Activated B cell treated with CpG ODN at 0.5 μM for 24 hours (primary cell): ENCODE data around the gene AK3. TPM values are rescaled to one million over a fixed set of nuclear protein-coding genes. Genes with fewer than 3 reads are reported as not detected.

Experiments used
- ATAC-seq: fragments of 200-7000 bp; cut with Tn5 transposase; one replicate; pipeline ENCODE4 v1.10.0; 2021; ENCODE audit warnings: low read depth, mild to moderate bottlenecking, moderate library complexity
- CTCF ChIA-PET: fragments of 350-600 bp; sonication (Branson Sonifier 250); formaldehyde crosslinking; loops from one replicate; lab custom pipeline; 2021; ENCODE audit warnings: antibody characterized with exemption; lab: Charles Lee
- POLR2A ChIA-PET: fragments of 350-600 bp; sonication (Branson Sonifier 250); formaldehyde crosslinking; loops from one replicate; lab custom pipeline; 2021; ENCODE audit warnings: antibody characterized with exemption; lab: Charles Lee
- DNase-seq: peaks from one replicate; pipeline ENCODE4 v3.0.0; 2022
- H3K27ac Mint-ChIP-seq: one replicate; pipeline ENCODE4 v1.8.0; 2020; ENCODE audit warnings: mixed read lengths
- H3K27me3 Mint-ChIP-seq: one replicate; pipeline ENCODE4 v1.8.0; 2021; ENCODE audit warnings: mixed read lengths
- H3K36me3 Mint-ChIP-seq: one replicate; pipeline ENCODE4 v1.8.0; 2021; ENCODE audit warnings: low read depth, mixed read lengths
- H3K4me1 Mint-ChIP-seq: one replicate; pipeline ENCODE4 v1.8.0; 2021; ENCODE audit warnings: mixed read lengths
- H3K4me3 Mint-ChIP-seq: one replicate; pipeline ENCODE4 v1.8.0; 2020; ENCODE audit warnings: mild to moderate bottlenecking, mixed read lengths
- H3K9me3 Mint-ChIP-seq: one replicate; pipeline ENCODE4 v1.8.0; 2020; ENCODE audit warnings: mixed read lengths
- intact Hi-C: fragments of 100-400 bp; cut with micrococcal nuclease; formaldehyde crosslinking; loops from one replicate; pipeline ENCODE4 v1.15.1; 2024
- total RNA-seq: library from RNA; stranded (reverse); gene quantifications from 2 replicates; pipeline ENCODE4 v1.2.3, GENCODE V29; 2022
- TF ChIP-seq, protein P1 (sequence below): fragments of 200-600 bp; IDR thresholded peaks from one replicate; pipeline ENCODE4 v1.8.0; 2022; ENCODE audit warnings: antibody characterized with exemption, mild to moderate bottlenecking

The AK3 gene
- total RNA-seq, 1 donor from 2014 or later, result 16.9 TPM

DNA sequence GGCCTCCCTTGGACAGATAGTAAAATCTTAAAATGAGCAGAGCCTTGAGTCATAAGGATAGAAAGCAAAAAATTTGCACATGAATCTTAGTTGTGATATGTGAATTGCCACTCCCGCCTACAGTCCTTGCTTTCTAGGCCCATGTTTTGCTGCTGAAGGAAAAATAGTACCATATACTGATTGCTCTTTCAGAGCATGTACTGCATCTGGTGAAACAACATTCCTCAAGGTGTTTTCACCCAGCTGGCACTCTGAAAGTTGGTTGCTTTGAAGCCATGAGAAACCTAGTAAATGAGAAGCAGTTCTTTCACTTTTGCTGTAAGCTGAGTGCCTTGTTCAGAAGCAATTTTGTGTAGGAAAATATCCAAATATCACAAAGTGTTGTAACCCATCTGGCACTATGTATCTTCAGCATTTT, 51.3 kb downstream of the AK3 start:
- Mint-ChIP-seq H3K27ac (no peak overlapping the region), H3K4me3 (no peak overlapping the region), H3K36me3 (peaks cover 63% of the 10 kb centered on the region), H3K4me1 (peaks cover 8% of the 10 kb centered on the region), H3K27me3 (no peaks in the 10 kb centered on the region), H3K9me3 (no peaks in the 10 kb centered on the region)
- no peak for ATAC-seq
- ChIA-PET CTCF (no interaction called here), POLR2A (no interaction called here)
- TF ChIP-seq, protein P1, sequence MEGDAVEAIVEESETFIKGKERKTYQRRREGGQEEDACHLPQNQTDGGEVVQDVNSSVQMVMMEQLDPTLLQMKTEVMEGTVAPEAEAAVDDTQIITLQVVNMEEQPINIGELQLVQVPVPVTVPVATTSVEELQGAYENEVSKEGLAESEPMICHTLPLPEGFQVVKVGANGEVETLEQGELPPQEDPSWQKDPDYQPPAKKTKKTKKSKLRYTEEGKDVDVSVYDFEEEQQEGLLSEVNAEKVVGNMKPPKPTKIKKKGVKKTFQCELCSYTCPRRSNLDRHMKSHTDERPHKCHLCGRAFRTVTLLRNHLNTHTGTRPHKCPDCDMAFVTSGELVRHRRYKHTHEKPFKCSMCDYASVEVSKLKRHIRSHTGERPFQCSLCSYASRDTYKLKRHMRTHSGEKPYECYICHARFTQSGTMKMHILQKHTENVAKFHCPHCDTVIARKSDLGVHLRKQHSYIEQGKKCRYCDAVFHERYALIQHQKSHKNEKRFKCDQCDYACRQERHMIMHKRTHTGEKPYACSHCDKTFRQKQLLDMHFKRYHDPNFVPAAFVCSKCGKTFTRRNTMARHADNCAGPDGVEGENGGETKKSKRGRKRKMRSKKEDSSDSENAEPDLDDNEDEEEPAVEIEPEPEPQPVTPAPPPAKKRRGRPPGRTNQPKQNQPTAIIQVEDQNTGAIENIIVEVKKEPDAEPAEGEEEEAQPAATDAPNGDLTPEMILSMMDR, result no peak
- DNase-seq, result no peak
- intact Hi-C loops, result no loop called here

DNA sequence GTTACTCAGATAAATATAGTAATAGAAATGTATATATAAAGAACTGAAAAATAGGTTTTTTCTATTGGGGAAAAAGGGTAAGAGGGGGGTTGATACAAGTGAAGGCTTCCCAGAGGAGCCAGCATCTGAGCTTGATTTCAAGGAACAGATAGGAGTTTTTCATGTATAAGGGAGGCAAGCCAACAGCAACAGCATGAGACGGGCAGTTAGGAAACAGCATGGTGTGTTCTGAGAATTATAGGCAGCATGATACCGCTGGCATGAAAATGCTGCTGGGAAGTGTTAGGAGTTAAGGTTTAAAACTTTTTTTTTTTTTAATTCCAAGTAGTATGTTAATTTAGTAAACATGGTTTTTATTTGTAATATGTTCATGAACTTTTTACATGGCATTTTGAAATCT, 52.0 kb downstream of the AK3 start:
- peaks cover 61% of the 10 kb centered on the region for H3K36me3 Mint-ChIP-seq
- no peaks in the 10 kb centered on the region for H3K9me3 Mint-ChIP-seq
- peaks cover 10% of the 10 kb centered on the region for H3K4me1 Mint-ChIP-seq
- CTCF ChIA-PET, result no interaction called here
- POLR2A ChIA-PET, result no interaction called here
- ATAC-seq (no peak), DNase-seq (no peak)
- H3K27me3 Mint-ChIP-seq, result no peaks in the 10 kb centered on the region
- H3K27ac Mint-ChIP-seq, result no peak overlapping the region
- intact Hi-C loops, result no loop called here
- no peak overlapping the region for H3K4me3 Mint-ChIP-seq
- TF ChIP-seq, protein P1, result no peak

DNA sequence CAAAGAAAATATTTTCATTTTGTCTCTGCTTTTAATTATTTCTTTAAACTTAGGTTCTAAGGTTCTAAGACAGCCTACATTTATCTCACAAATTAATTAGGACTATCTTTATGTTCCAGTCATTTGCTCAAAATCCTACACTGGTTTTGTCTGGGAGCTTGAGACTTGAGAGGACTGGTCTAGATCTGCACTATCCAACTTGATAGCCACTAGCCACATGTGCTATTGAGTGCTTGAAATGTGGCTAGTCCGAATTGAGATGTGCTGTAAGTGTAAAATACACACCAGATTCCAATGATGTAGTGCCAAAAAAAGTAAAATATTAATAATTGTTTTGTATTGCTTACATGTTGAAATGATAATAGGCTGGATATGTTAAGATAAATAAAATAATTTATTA, 54.4 kb downstream of the AK3 start:
- Mint-ChIP-seq H3K9me3 (no peaks in the 10 kb centered on the region), H3K27me3 (no peaks in the 10 kb centered on the region), H3K27ac (no peak overlapping the region), H3K4me1 (peaks cover 15% of the 10 kb centered on the region), H3K4me3 (no peak overlapping the region), H3K36me3 (peaks cover 60% of the 10 kb centered on the region)
- DNase-seq (no peak), ATAC-seq (no peak)
- ChIA-PET CTCF (no interaction called here), POLR2A (no interaction called here)
- intact Hi-C loops, result no loop called here
- TF ChIP-seq, protein P1, result no peak

DNA sequence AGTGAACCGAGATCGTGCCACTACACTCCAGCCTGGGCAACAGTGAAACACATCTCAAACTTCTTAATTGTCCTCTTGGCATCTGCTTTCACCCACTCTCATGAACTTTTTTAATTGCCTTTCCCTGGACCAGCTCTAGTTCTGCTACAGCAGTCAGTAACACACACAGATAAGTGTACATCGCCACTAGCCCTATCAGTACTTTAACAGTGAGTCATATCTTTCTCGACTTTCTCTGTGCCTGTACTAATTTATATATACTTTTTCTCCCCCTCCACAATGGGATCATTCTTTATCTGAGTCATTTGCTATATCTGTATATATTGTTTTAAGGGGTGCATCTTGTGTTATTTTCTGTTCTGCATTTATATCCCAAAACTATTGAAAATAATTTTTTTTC, 54.9 kb downstream of the AK3 start:
- Mint-ChIP-seq H3K27ac (no peak overlapping the region), H3K27me3 (no peaks in the 10 kb centered on the region), H3K36me3 (peaks cover 56% of the 10 kb centered on the region), H3K4me1 (peaks cover 15% of the 10 kb centered on the region), H3K4me3 (no peak overlapping the region), H3K9me3 (no peaks in the 10 kb centered on the region)
- ChIA-PET CTCF (no interaction called here), POLR2A (no interaction called here)
- ATAC-seq, result no peak
- intact Hi-C loops, result no loop called here
- TF ChIP-seq, protein P1, result no peak
- no peak for DNase-seq

DNA sequence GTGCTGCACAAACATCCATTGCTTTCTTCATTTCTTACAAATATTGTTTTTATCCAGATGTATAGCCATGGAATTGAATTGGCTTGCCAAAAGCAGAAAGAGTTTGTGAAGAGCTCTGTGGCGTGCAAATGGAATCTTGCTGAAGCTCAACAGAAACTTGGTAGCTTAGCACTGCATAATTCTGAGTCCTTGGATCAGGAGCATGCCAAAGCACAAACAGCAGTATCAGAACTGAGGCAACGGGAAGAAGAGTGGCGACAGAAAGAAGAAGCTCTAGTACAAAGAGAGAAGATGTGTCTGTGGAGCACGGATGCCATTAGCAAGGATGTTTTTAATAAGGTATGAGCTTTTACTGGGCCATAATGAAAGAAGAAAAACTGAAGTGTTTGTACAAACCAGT, 56.2 kb downstream of the AK3 start:
- ChIA-PET CTCF (no interaction called here), POLR2A (interaction anchor here (0.9 kb wide), 1 partner anchor 56 kb away, joined by 5 read pairs; the partner anchor contains the start of gene AK3)
- Mint-ChIP-seq H3K4me3 (no peak overlapping the region), H3K27ac (no peak overlapping the region), H3K9me3 (no peaks in the 10 kb centered on the region), H3K27me3 (no peaks in the 10 kb centered on the region), H3K4me1 (peaks cover 10% of the 10 kb centered on the region), H3K36me3 (peaks cover 43% of the 10 kb centered on the region)
- DNase-seq, result no peak
- intact Hi-C loops, result no loop called here
- TF ChIP-seq, protein P1, result no peak
- ATAC-seq, result no peak
